HG03025 (cell line): ENCODE data around the gene AUTS2.

Source experiments
- ATAC-seq: cut with Tn5 transposase; IDR thresholded peaks from one replicate; pipeline ENCODE4 v1.9.1; 2021; ENCODE audit warnings: mild to moderate bottlenecking, moderate library complexity; ENCODE audit not compliant: unreplicated experiment, low FRiP score

Gene AUTS2

GRCh38 chr7:70763961-70764691 lies 1165.9 kb downstream of the AUTS2 start:
- ATAC-seq, result peak; percentile 88

- ATAC-seq, result no peak
Measured at GRCh38 chr7:70764701-70765208, 1166.5 kb downstream of the AUTS2 start.

- no peak for ATAC-seq
Measured at GRCh38 chr7:70765651-70766050, 1167.4 kb downstream of the AUTS2 start.

- ATAC-seq, result no peak
Measured at GRCh38 chr7:70766109-70766508, 1167.8 kb downstream of the AUTS2 start.

GRCh38 chr7:70766694-70767093 lies 1168.4 kb downstream of the AUTS2 start:
- no peak for ATAC-seq

GRCh38 chr7:70770154-70770553 lies 1171.9 kb downstream of the AUTS2 start:
- no peak for ATAC-seq

- no peak for ATAC-seq
Measured at GRCh38 chr7:70771451-70771850, 1173.2 kb downstream of the AUTS2 start.

GRCh38 chr7:70772891-70773290 lies 1174.6 kb downstream of the AUTS2 start:
- no peak for ATAC-seq

- ATAC-seq, result no peak
Measured at GRCh38 chr7:70773406-70773805, 1175.1 kb downstream of the AUTS2 start.

- ATAC-seq, result no peak
Measured at GRCh38 chr7:70774950-70775527, 1176.8 kb downstream of the AUTS2 start.

- ATAC-seq, result peak; percentile 49
Measured at GRCh38 chr7:70775570-70776156, 1177.4 kb downstream of the AUTS2 start.

GRCh38 chr7:70776627-70777101 lies 1178.4 kb downstream of the AUTS2 start:
- ATAC-seq, result no peak

- ATAC-seq, result no peak
Measured at GRCh38 chr7:70777251-70777650, 1179.0 kb downstream of the AUTS2 start.

GRCh38 chr7:70778585-70778984 lies 1180.3 kb downstream of the AUTS2 start:
- ATAC-seq, result no peak

GRCh38 chr7:70779321-70779720 lies 1181.0 kb downstream of the AUTS2 start:
- ATAC-seq, result no peak

GRCh38 chr7:70781922-70782311 lies 1183.6 kb downstream of the AUTS2 start:
- no peak for ATAC-seq

GRCh38 chr7:70782796-70783195 lies 1184.5 kb downstream of the AUTS2 start:
- ATAC-seq, result no peak

- no peak for ATAC-seq
Measured at GRCh38 chr7:70785427-70785826, 1187.2 kb downstream of the AUTS2 start.

GRCh38 chr7:70786076-70786475 lies 1187.8 kb downstream of the AUTS2 start:
- no peak for ATAC-seq

GRCh38 chr7:70787286-70787685 lies 1189.0 kb downstream of the AUTS2 start:
- ATAC-seq, result no peak

GRCh38 chr7:70787771-70788170 lies 1189.5 kb downstream of the AUTS2 start:
- ATAC-seq, result no peak

GRCh38 chr7:70788276-70788675 lies 1190.0 kb downstream of the AUTS2 start:
- no peak for ATAC-seq
